Measurements from ENCODE around the gene PLIN4.

PLIN4 gene

DNA sequence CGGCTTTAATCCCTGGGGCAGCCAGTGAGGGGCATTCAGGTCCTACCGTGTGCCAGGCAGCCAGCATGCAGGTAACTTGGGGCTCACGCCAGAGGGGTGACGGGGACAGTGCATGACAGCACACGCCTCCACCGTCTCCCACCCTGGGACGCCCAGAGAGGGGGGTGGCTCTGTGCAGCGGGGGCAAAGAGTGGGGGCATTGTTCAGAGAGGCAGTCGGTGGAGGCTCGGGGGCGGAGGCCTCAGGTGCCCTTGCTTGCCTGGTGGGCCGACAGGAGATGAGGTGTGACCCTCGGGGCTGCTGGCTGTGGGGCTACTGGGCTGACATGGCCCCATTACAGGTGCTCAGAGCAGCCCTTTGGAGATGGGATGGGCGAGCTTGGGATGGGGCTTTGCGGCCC, 18.4 kb downstream of the PLIN4 start:
- H3K4me3 ChIP-seq (ENCODE audit: low read length): no peak overlapping the region
- H3K4me1 ChIP-seq (ENCODE audit: control insufficient read depth, low read depth, low read length): no peaks in the 10 kb centered on the region
- peaks cover 45% of the 10 kb centered on the region for H3K36me3 ChIP-seq (ENCODE audit: control insufficient read depth, low read depth, low read length)
- no peaks in the 10 kb centered on the region for H3K27me3 ChIP-seq (ENCODE audit: control insufficient read depth, insufficient read depth, low read length)
- H3K27ac ChIP-seq (ENCODE audit: low read length): no peak overlapping the region
- no peak overlapping the region for H3K9ac ChIP-seq (ENCODE audit: low read length)
- H3K9me3 ChIP-seq (ENCODE audit: control insufficient read depth, low read depth, low read length): no peaks in the 10 kb centered on the region

DNA sequence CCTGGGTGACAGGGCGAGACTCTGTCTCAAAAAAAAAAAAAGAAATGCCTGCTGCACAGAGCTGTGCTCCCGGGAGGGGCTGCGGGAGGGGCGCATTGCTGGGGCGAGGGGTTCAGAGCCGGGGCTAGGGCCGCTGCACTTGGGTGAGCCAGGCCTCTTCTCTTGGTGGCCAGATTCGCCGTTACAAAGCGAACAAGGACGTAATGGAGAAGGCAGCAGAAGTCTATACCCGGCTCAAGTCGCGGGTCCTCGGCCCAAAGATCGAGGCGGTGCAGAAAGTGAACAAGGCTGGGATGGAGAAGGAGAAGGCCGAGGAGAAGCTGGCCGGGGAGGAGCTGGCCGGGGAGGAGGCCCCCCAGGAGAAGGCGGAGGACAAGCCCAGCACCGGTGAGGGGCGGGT, 19.0 kb downstream of the PLIN4 start:
- H3K9me3 ChIP-seq (ENCODE audit: control insufficient read depth, low read depth, low read length): no peaks in the 10 kb centered on the region
- no peaks in the 10 kb centered on the region for H3K4me1 ChIP-seq (ENCODE audit: control insufficient read depth, low read depth, low read length)
- no peak overlapping the region for H3K9ac ChIP-seq (ENCODE audit: low read length)
- no peak overlapping the region for H3K4me3 ChIP-seq (ENCODE audit: low read length)
- no peaks in the 10 kb centered on the region for H3K27me3 ChIP-seq (ENCODE audit: control insufficient read depth, insufficient read depth, low read length)
- peaks cover 50% of the 10 kb centered on the region for H3K36me3 ChIP-seq (ENCODE audit: control insufficient read depth, low read depth, low read length)
- no peak overlapping the region for H3K27ac ChIP-seq (ENCODE audit: low read length)

DNA sequence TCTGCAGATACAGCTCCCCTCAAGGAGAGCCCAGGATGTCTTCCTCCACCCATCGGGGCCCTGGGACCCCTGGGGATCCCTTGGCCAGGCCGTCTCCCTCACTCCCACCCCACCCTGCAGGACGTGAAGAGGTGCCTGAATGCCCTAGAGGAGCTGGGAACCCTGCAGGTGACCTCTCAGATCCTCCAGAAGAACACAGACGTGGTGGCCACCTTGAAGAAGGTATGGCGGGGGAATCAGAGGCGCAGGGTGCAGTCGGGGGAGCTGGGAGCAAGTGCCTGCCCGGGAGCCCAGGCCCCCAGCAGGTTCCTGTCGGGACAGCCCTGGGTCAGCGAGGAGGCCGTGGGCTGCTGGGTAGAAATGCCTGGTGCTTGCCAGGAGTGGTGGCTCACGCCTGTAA, 19.6 kb downstream of the PLIN4 start:
- H3K9me3 ChIP-seq (ENCODE audit: control insufficient read depth, low read depth, low read length): no peaks in the 10 kb centered on the region
- H3K4me1 ChIP-seq (ENCODE audit: control insufficient read depth, low read depth, low read length): no peaks in the 10 kb centered on the region
- no peaks in the 10 kb centered on the region for H3K27me3 ChIP-seq (ENCODE audit: control insufficient read depth, insufficient read depth, low read length)
- no peak overlapping the region for H3K9ac ChIP-seq (ENCODE audit: low read length)
- H3K36me3 ChIP-seq (ENCODE audit: control insufficient read depth, low read depth, low read length): peaks cover 56% of the 10 kb centered on the region
- H3K27ac ChIP-seq (ENCODE audit: low read length): no peak overlapping the region
- no peak overlapping the region for H3K4me3 ChIP-seq (ENCODE audit: low read length)

DNA sequence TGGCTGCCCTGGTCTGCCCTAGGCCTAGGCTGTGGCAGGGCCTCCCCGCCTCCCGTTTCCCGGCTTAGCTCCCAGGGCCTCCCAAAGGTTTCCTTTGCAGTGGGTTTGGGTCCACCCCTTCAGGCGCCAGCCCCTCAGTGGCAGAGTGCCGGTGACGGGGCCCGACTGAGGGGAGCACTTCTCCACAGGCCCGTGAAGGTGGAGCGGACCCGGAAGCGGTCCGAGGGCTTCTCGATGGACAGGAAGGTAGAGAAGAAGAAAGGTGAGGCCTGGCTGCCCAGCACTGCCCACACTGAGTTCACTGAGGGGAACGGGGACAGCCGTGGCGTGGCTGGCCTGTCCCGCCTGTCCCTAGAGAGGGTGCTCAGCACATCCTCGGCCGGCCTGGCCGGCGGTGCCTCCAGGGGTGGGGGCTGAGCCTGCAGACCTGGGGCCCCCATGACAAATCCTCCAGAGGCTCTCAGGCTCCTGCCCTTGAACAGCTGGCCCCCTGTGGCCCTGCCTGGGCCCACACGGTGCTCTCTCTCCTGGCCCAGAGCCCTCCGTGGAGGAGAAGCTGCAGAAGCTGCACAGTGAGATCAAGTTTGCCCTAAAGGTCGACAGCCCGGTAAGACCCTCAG, 20.4 kb downstream of the PLIN4 start:
- Histone ChIP-seq H3K9ac (ENCODE audit: low read length) (no peak overlapping the region), H3K27ac (ENCODE audit: low read length) (no peak overlapping the region), H3K4me3 (ENCODE audit: low read length) (no peak overlapping the region), H3K27me3 (ENCODE audit: control insufficient read depth, insufficient read depth, low read length) (no peaks in the 10 kb centered on the region), H3K4me1 (ENCODE audit: control insufficient read depth, low read depth, low read length) (no peaks in the 10 kb centered on the region), H3K36me3 (ENCODE audit: control insufficient read depth, low read depth, low read length) (peaks cover 60% of the 10 kb centered on the region), H3K9me3 (ENCODE audit: control insufficient read depth, low read depth, low read length) (no peaks in the 10 kb centered on the region)

DNA sequence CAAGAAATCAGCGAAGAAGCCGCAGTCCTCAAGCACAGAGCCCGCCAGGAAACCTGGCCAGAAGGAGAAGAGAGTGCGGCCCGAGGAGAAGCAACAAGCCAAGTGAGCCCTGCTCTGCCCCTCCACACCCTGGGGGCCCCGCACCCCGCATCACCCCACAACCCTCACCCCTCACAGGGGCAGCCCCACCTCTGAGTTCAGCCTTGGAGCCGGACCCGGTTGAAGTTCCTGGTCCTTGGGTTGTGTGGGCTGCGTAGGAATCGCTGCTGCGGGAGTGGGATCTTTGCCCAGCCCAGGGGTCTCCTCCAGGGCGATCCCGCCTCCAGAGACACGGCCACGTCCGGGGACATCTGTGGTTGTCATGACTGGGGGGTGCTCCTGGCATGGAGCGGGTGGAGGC, 22.0 kb downstream of the PLIN4 start:
- no peak overlapping the region for H3K9ac ChIP-seq (ENCODE audit: low read length)
- H3K4me1 ChIP-seq (ENCODE audit: control insufficient read depth, low read depth, low read length): no peaks in the 10 kb centered on the region
- H3K27ac ChIP-seq (ENCODE audit: low read length): no peak overlapping the region
- H3K4me3 ChIP-seq (ENCODE audit: low read length): no peak overlapping the region
- peaks cover 58% of the 10 kb centered on the region for H3K36me3 ChIP-seq (ENCODE audit: control insufficient read depth, low read depth, low read length)
- no peaks in the 10 kb centered on the region for H3K27me3 ChIP-seq (ENCODE audit: control insufficient read depth, insufficient read depth, low read length)
- no peaks in the 10 kb centered on the region for H3K9me3 ChIP-seq (ENCODE audit: control insufficient read depth, low read depth, low read length)

DNA sequence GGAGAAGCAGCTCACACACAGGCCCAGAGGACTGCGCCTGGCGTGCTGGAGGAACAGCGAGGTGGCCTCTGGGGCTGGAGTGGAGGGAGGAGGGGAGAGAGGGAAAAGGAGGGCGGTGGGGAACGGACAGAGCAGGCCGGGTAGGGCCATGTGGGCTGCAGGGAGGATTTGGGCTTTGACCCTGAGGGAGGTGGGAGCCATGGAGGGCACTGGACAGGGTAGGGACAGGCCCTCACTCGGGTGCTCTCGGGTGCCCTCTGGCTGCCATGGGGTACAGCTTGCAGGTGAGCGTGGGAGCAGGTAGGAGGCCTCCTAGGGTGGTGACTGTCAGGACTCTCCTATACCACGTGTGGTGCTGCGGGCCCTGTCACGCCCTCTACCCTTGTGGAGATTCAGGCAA, 22.8 kb downstream of the PLIN4 start:
- no peaks in the 10 kb centered on the region for H3K27me3 ChIP-seq (ENCODE audit: control insufficient read depth, insufficient read depth, low read length)
- no peak overlapping the region for H3K27ac ChIP-seq (ENCODE audit: low read length)
- H3K4me3 ChIP-seq (ENCODE audit: low read length): no peak overlapping the region
- no peak overlapping the region for H3K9ac ChIP-seq (ENCODE audit: low read length)
- H3K9me3 ChIP-seq (ENCODE audit: control insufficient read depth, low read depth, low read length): no peaks in the 10 kb centered on the region
- no peaks in the 10 kb centered on the region for H3K4me1 ChIP-seq (ENCODE audit: control insufficient read depth, low read depth, low read length)
- peaks cover 50% of the 10 kb centered on the region for H3K36me3 ChIP-seq (ENCODE audit: control insufficient read depth, low read depth, low read length)

DNA sequence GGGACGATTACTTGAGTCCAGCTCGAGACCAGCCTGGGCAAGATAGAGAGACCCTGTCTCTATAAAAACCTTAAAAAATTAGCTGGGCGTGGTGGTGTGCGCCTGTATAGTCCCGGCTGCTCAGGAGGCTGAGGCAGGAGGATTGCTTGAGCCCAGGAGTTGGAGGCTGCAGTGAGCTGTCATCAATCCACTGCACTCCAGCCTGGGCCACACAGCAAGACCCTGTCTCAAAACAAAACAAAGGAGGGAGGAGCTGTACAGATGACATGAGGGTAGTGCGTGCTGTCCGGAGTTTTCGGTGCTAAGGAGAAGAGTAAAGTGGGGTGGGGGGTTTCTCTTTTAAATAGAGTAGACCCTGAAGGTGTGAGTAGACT, 23.6 kb downstream of the PLIN4 start:
- no peaks in the 10 kb centered on the region for H3K4me1 ChIP-seq (ENCODE audit: control insufficient read depth, low read depth, low read length)
- no peaks in the 10 kb centered on the region for H3K9me3 ChIP-seq (ENCODE audit: control insufficient read depth, low read depth, low read length)
- no peak overlapping the region for H3K27ac ChIP-seq (ENCODE audit: low read length)
- H3K36me3 ChIP-seq (ENCODE audit: control insufficient read depth, low read depth, low read length): peaks cover 53% of the 10 kb centered on the region
- H3K27me3 ChIP-seq (ENCODE audit: control insufficient read depth, insufficient read depth, low read length): no peaks in the 10 kb centered on the region
- no peak overlapping the region for H3K4me3 ChIP-seq (ENCODE audit: low read length)
- H3K9ac ChIP-seq (ENCODE audit: low read length): no peak overlapping the region

DNA sequence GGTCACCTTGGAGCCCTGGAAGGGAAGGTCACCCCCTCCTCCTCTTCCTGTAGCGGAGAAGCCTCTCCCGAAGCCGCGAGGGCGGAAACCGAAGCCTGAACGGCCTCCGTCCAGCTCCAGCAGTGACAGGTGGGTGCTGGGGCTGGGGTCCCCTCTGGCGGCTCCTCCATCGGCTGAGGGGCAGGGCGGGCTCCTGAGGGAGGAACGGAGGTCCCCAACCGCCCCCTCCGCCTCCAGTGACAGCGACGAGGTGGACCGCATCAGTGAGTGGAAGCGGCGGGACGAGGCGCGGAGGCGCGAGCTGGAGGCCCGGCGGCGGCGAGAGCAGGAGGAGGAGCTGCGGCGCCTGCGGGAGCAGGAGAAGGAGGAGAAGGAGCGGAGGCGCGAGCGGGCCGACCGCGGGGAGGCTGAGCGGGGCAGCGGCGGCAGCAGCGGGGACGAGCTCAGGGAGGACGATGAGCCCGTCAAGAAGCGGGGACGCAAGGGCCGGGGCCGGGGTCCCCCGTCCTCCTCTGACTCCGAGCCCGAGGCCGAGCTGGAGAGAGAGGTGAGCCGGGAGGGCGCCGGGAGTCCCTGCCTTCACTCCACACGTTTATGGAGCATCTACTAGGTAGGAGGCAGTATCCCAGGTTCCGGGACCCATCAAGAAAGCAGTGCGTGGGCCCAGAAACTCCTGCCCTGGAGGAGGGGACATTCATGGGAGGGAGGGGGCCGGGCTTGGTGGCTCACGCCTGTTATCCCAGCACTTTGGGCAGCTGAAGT, 24.2 kb downstream of the PLIN4 start:
- H3K4me1 ChIP-seq (ENCODE audit: control insufficient read depth, low read depth, low read length): no peaks in the 10 kb centered on the region
- H3K27ac ChIP-seq (ENCODE audit: low read length): no peak overlapping the region
- H3K9ac ChIP-seq (ENCODE audit: low read length): no peak overlapping the region
- no peak overlapping the region for H3K4me3 ChIP-seq (ENCODE audit: low read length)
- H3K36me3 ChIP-seq (ENCODE audit: control insufficient read depth, low read depth, low read length): peaks cover 59% of the 10 kb centered on the region
- no peaks in the 10 kb centered on the region for H3K27me3 ChIP-seq (ENCODE audit: control insufficient read depth, insufficient read depth, low read length)
- H3K9me3 ChIP-seq (ENCODE audit: control insufficient read depth, low read depth, low read length): no peaks in the 10 kb centered on the region

DNA sequence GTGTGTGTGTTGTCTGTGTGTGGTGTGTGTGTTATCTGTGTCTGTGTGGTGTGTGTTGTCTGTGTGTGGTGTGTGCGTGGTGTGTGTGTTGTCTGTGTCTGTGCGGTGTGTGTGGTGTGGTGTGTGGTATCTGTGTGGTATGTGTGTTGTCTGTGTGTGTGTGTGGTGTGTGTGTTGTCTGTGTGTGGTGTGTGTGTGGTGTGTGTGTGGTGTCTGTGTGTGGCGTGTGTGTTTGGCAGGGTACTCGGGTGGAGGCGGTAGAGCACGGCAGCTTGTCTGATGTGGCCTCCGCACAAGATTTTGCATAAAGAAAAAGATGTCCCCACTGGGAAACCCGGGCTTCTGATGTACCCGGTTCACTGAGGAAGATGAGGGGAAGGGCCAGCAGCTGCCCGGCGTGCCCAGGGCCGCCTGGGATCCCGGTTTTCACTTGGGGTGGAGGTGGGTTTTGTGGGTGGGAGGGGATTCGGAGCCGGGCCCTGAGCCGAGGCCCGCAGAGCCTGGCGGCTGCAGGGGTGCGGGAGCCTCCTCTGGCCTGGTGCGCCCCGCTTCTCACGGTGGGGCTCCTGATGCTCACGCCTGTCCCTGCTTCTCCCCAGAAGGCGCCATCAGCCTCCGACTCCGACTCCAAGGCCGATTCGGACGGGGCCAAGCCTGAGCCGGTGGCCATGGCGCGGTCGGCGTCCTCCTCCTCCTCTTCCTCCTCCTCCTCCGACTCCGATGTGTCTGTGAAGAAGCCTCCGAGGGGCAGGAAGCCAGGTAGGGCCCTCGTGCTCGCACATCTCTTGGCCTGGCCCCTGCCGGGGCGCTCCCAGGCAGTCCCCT, 25.0 kb downstream of the PLIN4 start:
- H3K27me3 ChIP-seq (ENCODE audit: control insufficient read depth, insufficient read depth, low read length): no peaks in the 10 kb centered on the region
- no peak overlapping the region for H3K27ac ChIP-seq (ENCODE audit: low read length)
- H3K9me3 ChIP-seq (ENCODE audit: control insufficient read depth, low read depth, low read length): no peaks in the 10 kb centered on the region
- H3K4me1 ChIP-seq (ENCODE audit: control insufficient read depth, low read depth, low read length): no peaks in the 10 kb centered on the region
- H3K36me3 ChIP-seq (ENCODE audit: control insufficient read depth, low read depth, low read length): peaks cover 58% of the 10 kb centered on the region
- no peak overlapping the region for H3K4me3 ChIP-seq (ENCODE audit: low read length)
- no peak overlapping the region for H3K9ac ChIP-seq (ENCODE audit: low read length)

DNA sequence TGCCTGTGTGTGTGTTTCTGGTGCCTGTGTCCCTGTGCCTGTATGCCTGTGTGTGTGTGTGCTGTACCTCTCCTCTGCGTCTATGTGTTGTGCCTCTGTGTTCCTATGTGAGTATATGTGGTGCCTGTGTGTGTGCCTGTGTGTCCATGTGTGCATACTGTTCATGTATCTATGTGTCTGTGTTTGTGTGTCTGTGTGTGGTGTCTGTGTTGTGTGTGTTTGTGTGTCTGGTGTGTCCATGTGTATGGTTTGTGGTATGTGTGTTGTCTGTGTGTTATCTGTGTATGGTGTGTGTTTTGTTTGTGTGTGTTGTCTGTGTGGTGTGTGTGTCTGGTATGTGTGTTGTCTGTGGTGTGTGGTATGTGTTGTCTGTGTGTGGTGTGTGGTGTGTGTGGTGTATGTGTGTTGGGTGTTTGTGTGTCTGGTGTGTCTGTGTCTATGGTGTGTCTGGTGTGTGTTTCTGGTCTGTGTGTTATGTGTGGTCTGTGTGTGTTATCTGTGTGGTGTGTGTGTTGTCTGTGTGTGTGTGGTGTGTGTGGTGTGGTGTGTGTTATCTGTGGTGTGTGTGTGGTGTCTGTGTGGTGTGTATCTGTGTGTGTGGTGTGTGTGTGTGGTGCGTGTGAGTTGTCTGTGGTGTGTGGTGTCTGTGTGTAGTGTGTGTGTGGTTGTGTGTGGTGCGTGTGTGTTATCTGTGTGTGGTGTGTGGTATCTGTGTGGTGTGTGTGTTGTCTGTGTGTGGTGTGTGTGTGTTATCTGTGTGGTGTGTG, 25.8 kb downstream of the PLIN4 start:
- Histone ChIP-seq H3K4me1 (ENCODE audit: control insufficient read depth, low read depth, low read length) (no peaks in the 10 kb centered on the region), H3K9ac (ENCODE audit: low read length) (no peak overlapping the region), H3K9me3 (ENCODE audit: control insufficient read depth, low read depth, low read length) (no peaks in the 10 kb centered on the region), H3K4me3 (ENCODE audit: low read length) (no peak overlapping the region), H3K36me3 (ENCODE audit: control insufficient read depth, low read depth, low read length) (peaks cover 53% of the 10 kb centered on the region), H3K27ac (ENCODE audit: low read length) (no peak overlapping the region), H3K27me3 (ENCODE audit: control insufficient read depth, insufficient read depth, low read length) (no peaks in the 10 kb centered on the region)

DNA sequence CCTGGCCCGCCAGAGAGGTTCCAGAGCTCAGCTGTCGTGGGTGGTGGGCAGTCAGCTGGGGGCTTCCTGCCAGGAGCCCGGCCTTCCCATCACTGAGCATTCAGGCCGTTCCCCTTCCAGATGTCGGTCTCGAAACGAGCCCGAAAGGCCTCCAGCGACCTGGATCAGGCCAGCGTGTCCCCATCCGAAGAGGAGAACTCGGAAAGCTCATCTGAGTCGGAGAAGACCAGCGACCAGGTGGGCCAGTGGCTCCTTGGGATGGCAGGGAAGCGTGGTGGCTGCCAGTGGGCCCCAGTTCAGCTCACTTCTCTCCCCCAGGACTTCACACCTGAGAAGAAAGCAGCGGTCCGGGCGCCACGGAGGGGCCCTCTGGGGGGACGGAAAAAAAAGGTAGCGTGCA, 26.8 kb downstream of the PLIN4 start:
- peaks cover 48% of the 10 kb centered on the region for H3K36me3 ChIP-seq (ENCODE audit: control insufficient read depth, low read depth, low read length)
- no peak overlapping the region for H3K27ac ChIP-seq (ENCODE audit: low read length)

More for the DNA sequence above, 26.8 kb downstream of the PLIN4 start:
- no peak overlapping the region for H3K9ac ChIP-seq (ENCODE audit: low read length)
- H3K27me3 ChIP-seq (ENCODE audit: control insufficient read depth, insufficient read depth, low read length): no peaks in the 10 kb centered on the region
- H3K4me3 ChIP-seq (ENCODE audit: low read length): no peak overlapping the region
- H3K9me3 ChIP-seq (ENCODE audit: control insufficient read depth, low read depth, low read length): no peaks in the 10 kb centered on the region
- H3K4me1 ChIP-seq (ENCODE audit: control insufficient read depth, low read depth, low read length): no peaks in the 10 kb centered on the region
